Measurements from ENCODE around the gene SH3GL2. TPM values are rescaled to one million over a fixed set of nuclear protein-coding genes. Genes with fewer than 3 reads are reported as not detected.
A peak's percentile ranks its signal among the peaks of the same experiment; 100 is the strongest.

Gene SH3GL2
- total and polyA plus RNA-seq, 9 of the 15 experiments (the other 6 are each of a cell fraction or from before 2014, with no cell fraction given), result not detected

DNA sequence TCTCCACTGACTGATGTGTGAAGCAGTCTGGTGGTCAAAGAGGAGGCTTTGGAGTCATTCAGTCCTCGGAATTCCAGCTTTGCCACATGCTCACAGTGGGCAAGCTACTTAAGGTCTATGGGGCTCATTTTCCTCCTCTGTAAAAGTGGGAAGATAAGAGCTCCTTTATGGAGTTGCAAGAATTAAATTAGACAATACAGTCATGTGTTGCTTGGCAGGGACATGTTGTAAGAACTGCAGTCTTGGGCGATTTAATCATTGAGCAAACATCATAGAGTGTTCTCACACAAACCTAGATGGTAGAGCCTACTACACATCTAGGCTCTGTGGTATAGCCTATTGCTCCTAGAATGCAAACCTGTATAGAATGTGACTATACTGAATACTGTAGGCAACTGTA, 253.9 kb downstream of the SH3GL2 start (continued):
- TF ChIP-seq TOE1 (IDR thresholded peaks at IDR 0.05; ENCODE audit: borderline replicate concordance) (no peak), TOE1 (CRISPR knock-in tag; IDR thresholded peaks at IDR 0.05; ENCODE audit: borderline replicate concordance, low read depth) (no peak), ZSCAN32 (CRISPR knock-in tag; IDR thresholded peaks at IDR 0.05) (no peak)
- TF ChIP-seq, protein P1, sequence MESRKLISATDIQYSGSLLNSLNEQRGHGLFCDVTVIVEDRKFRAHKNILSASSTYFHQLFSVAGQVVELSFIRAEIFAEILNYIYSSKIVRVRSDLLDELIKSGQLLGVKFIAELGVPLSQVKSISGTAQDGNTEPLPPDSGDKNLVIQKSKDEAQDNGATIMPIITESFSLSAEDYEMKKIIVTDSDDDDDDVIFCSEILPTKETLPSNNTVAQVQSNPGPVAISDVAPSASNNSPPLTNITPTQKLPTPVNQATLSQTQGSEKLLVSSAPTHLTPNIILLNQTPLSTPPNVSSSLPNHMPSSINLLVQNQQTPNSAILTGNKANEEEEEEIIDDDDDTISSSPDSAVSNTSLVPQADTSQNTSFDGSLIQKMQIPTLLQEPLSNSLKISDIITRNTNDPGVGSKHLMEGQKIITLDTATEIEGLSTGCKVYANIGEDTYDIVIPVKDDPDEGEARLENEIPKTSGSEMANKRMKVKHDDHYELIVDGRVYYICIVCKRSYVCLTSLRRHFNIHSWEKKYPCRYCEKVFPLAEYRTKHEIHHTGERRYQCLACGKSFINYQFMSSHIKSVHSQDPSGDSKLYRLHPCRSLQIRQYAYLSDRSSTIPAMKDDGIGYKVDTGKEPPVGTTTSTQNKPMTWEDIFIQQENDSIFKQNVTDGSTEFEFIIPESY (CRISPR knock-in tag; IDR thresholded peaks at IDR 0.05), result no peak

DNA sequence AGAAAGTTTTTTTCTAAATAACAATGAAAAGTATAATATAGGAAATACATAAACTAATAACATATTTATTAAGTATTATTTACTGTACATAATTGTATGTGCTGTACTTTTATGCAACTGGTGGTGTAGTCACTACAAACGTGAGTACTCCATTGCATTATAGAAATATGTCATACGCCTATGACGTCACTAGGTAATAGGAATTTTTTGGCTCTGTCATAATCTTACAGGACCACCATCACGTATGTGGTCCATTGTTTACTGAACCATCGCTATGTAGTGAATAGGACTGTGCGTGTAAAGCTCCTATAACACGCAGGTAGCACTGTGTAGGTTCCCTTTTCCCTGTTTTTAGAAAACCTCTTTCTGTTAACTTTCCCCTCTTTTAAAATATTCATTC, 255.0 kb downstream of the SH3GL2 start:
- Histone ChIP-seq H3K79me2 (ENCODE audit: control insufficient read depth, insufficient read depth, low read length) (no peaks in the 10 kb centered on the region), H3K27me3 (ENCODE audit: control insufficient read depth in 2 of 2, insufficient read depth in 2 of 2, low read length in 2 of 2) (no peaks in the 10 kb centered on the region), H3K4me2 (ENCODE audit: insufficient read depth, low read length) (no peak overlapping the region), H4K20me1 (replicated peaks; ENCODE audit: control insufficient read depth, insufficient read depth, low read length) (no peaks in the 10 kb centered on the region), H3K36me3 (ENCODE audit: control insufficient read depth, insufficient read depth, low read length) (no peaks in the 10 kb centered on the region), H2AFZ (ENCODE audit: low read depth, low read length) (no peak overlapping the region), H3K9me1 (ENCODE audit: control insufficient read depth, insufficient read depth, low read length) (no peaks in the 10 kb centered on the region), H3K27ac (ENCODE audit: extremely low read depth, low read depth, low read length) (no peak overlapping the region), H3K4me3 (no peak overlapping the region), H3K9me3 (replicated peaks; ENCODE audit: control insufficient read depth, insufficient read depth, low read depth, low read length) (no peaks in the 10 kb centered on the region; the same call in 1 of the 2 replicates), H3K4me1 (replicated peaks in 1 of 2; ENCODE audit: control insufficient read depth in 2 of 2, insufficient read depth in 2 of 2, low read length in 2 of 2) (no peaks in the 10 kb centered on the region), H3K9ac (ENCODE audit: insufficient read depth in 1 of 2, low read depth in 2 of 2, low read length in 2 of 2) (no peak overlapping the region)
- CTCF ChIA-PET (ENCODE audit: low intra/inter-chr PET ratio), result no interaction called here
- POLR2A ChIA-PET, result no interaction called here
- ATAC-seq, result no peak
- DNase-seq (ENCODE audit: extremely low read depth in 1 of 4, low spot score in 3 of 4), result no peak
- no peak for FAIRE-seq
- TF ChIP-seq ATF1 (CRISPR knock-in tag; IDR thresholded peaks at IDR 0.05), result no peak
- peak; percentile 46 for TF ChIP-seq ATF1 (tag; IDR thresholded peaks at IDR 0.05)
- TF ChIP-seq FUS (optimal IDR thresholded peaks at IDR 0.05; ENCODE audit: low read depth, low read length), result no peak
- WGBS (ENCODE audit: insufficient coverage, low coverage, missing lambda C conversion rate), result 2% methylated on average over 5 of the region's 7 CpGs
- intact Hi-C loops (cut with micrococcal nuclease), result no loop called here
- BruUV-seq (replicated peaks), result no TSS peak
- in situ Hi-C loops (cut with MboI), result no loop called here
